ENCODE data around the gene TIGD4. TPM values are rescaled to one million over a fixed set of nuclear protein-coding genes. Genes with fewer than 3 reads are reported as not detected.

Gene TIGD4
- polyA plus RNA-seq (2013, experiment 1 of 2), result 0.92 TPM
- 1.4 TPM for polyA plus RNA-seq (2013, experiment 2 of 2)

DNA sequence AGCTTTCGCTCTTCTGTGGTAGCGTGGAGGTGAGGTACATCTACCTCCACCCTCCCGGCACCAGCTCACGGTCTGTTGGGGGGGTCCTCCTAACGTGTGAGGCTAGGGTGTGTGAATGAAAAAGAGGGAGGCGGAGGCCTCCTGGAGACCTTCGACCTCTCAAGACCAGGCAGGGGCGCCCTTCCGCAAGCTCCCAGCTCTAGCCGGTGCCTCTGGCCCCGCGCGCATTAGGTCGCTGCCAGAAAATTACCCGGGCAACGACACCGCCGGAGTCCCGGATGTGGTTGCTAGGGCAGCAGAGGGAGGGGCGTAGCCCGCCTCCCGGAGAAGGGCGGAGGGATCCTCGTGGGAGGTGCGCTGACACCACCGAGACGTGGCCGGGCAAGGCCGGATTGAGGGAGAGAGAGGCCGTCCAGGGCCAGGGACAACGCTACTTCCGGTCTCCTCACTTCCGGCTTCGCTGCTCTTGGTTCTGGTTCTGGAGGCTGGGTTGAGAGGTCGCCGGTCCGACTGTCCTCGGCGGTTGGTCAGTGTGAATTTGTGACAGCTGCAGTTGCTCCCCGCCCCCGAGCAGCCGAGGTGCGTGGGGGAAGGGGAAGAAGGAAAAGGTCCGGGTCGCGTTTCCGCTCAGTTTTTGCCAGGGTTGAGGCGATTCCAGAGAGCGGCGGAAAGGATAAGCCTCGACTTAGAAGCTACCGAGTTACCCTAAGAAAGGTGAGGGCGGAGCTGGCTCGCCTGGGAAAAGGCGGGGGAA, at the start of gene TIGD4, which contains the start of gene ARFIP1:
TIGD4 (minus strand) TSS at position 218 of the 754 bp plus-strand sequence. CDS start 8,726 bp downstream, outside the sequence.
ARFIP1 (plus strand) TSS at position 442 of the 754 bp plus-strand sequence. CDS start 49,680 bp downstream, outside the sequence.
- Histone ChIP-seq H3K9me3 (ENCODE audit: control insufficient read depth, low read length) (no peaks in the 10 kb centered on the region), H3K27ac (ENCODE audit: low read depth, low read length, severe bottlenecking) (peak within 1 kb of the TSS; percentile 96), H3K4me3 (ENCODE audit: extremely low read depth, insufficient read depth, low read length, poor library complexity, severe bottlenecking) (peak within 1 kb of the TSS; percentile 73), H3K36me3 (ENCODE audit: control insufficient read depth, insufficient read depth, low read length) (peaks cover 4% of the 10 kb centered on the region), H3K4me1 (ENCODE audit: control insufficient read depth, insufficient read depth, low read length, poor library complexity, severe bottlenecking) (peaks cover 3% of the 10 kb centered on the region)
- WGBS, 2 experiments (ENCODE audit: insufficient coverage in 2 of 2), result 0% methylated on average over 39 to 43 of the region's 55 CpGs

DNA sequence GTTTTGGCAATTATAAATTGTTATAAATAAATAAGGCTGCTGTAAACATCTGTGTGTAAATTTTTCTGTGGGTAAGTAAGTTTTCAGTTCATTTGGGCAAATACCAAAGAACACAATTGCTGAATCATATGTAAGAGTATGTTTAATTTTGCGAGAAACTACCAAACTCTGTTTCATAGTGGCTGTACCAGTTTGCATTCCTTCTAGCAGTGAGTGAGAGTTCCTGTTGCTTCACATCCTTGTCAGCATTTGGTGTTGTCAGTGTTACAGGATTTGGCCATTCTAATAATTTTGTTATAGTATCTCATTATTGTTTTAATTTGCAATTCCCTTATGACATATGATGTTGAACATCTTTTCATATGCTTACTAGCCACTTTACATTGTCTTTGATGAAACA, 48.6 kb upstream of the TIGD4 start:
- WGBS, 2 experiments (ENCODE audit: insufficient coverage in 2 of 2), result no CpG with 5 or more reads among the region's 1 CpG
- no peak overlapping the region for H3K4me3 ChIP-seq (ENCODE audit: extremely low read depth, insufficient read depth, low read length, poor library complexity, severe bottlenecking)
- H3K9me3 ChIP-seq (ENCODE audit: control insufficient read depth, low read length), result no peaks in the 10 kb centered on the region
- H3K36me3 ChIP-seq (ENCODE audit: control insufficient read depth, insufficient read depth, low read length), result peaks cover 7% of the 10 kb centered on the region
- H3K4me1 ChIP-seq (ENCODE audit: control insufficient read depth, insufficient read depth, low read length, poor library complexity, severe bottlenecking), result no peaks in the 10 kb centered on the region
- H3K27ac ChIP-seq (ENCODE audit: low read depth, low read length, severe bottlenecking), result no peak overlapping the region

DNA sequence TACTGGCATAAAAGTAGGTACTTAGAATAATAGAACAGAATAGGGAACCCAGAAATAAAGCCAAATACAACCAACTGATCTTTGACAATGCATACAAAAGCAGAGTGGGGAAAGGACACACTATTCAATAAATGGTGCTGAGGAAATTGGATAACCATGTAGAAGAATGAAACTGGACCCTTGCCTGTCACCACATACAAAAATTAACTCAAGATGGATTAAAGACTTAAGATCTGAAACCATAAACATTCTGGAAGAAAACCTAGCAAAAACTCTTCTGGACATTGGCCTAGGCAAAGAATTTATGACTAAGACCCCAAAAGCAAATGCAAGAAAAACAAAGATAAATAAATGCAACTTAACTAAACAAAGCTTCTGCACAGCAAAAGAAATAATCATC, 45.8 kb upstream of the TIGD4 start:
- Histone ChIP-seq H3K27ac (ENCODE audit: low read depth, low read length, severe bottlenecking) (no peak overlapping the region), H3K9me3 (ENCODE audit: control insufficient read depth, low read length) (no peaks in the 10 kb centered on the region)

DNA sequence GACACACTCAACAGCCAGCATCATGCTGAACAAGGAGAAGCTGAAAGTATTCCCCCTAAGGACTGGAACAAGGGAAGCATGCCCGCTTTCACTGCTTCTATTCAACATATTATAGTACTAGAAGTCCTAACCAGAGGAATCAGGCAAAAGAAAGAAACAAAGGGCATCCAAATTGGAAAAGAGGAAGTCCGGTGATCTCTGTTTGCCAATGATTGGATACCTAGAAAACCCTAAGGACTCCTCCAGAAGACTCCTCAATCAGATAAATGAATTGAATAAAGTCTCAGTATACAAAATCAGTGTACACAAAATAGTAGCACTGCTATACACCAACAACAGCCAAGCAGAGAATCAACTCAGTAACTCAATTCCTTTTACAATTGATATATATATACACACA, 45.0 kb upstream of the TIGD4 start:
- WGBS, 2 experiments (ENCODE audit: insufficient coverage in 2 of 2), result no CpG with 5 or more reads among the region's 2 CpGs
- peaks cover 2% of the 10 kb centered on the region for H3K36me3 ChIP-seq (ENCODE audit: control insufficient read depth, insufficient read depth, low read length)
- H3K9me3 ChIP-seq (ENCODE audit: control insufficient read depth, low read length), result no peaks in the 10 kb centered on the region
- no peak overlapping the region for H3K27ac ChIP-seq (ENCODE audit: low read depth, low read length, severe bottlenecking)
- no peak overlapping the region for H3K4me3 ChIP-seq (ENCODE audit: extremely low read depth, insufficient read depth, low read length, poor library complexity, severe bottlenecking)
- no peaks in the 10 kb centered on the region for H3K4me1 ChIP-seq (ENCODE audit: control insufficient read depth, insufficient read depth, low read length, poor library complexity, severe bottlenecking)

More for the DNA sequence above, 45.8 kb upstream of the TIGD4 start:
- Histone ChIP-seq H3K4me3 (ENCODE audit: extremely low read depth, insufficient read depth, low read length, poor library complexity, severe bottlenecking) (no peak overlapping the region), H3K36me3 (ENCODE audit: control insufficient read depth, insufficient read depth, low read length) (no peaks in the 10 kb centered on the region), H3K4me1 (ENCODE audit: control insufficient read depth, insufficient read depth, low read length, poor library complexity, severe bottlenecking) (no peaks in the 10 kb centered on the region)

DNA sequence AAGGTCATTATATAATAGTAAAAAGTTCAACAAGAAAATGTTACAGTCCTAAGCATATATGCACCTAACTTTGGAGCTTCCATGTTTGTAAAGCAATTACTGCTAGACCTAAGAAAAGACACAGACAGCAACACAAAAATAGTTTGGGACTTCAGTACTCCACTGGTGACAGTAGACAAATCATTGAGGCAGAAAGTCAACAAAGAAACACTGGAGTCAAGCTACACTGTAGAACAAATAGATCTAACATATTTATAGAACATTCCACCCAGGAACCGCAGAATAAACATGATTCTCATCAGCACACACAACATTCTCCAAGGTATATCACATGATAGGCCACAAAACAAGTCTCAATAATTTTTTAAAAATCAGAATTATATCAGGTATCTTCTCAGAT, 42.8 kb upstream of the TIGD4 start:
- 83 to 100% methylated on average over 1 of the region's 1 CpG for WGBS, 2 experiments (ENCODE audit: insufficient coverage in 2 of 2)
- Histone ChIP-seq H3K9me3 (ENCODE audit: control insufficient read depth, low read length) (no peaks in the 10 kb centered on the region), H3K4me1 (ENCODE audit: control insufficient read depth, insufficient read depth, low read length, poor library complexity, severe bottlenecking) (no peaks in the 10 kb centered on the region), H3K27ac (ENCODE audit: low read depth, low read length, severe bottlenecking) (no peak overlapping the region), H3K36me3 (ENCODE audit: control insufficient read depth, insufficient read depth, low read length) (peaks cover 18% of the 10 kb centered on the region), H3K4me3 (ENCODE audit: extremely low read depth, insufficient read depth, low read length, poor library complexity, severe bottlenecking) (no peak overlapping the region)

DNA sequence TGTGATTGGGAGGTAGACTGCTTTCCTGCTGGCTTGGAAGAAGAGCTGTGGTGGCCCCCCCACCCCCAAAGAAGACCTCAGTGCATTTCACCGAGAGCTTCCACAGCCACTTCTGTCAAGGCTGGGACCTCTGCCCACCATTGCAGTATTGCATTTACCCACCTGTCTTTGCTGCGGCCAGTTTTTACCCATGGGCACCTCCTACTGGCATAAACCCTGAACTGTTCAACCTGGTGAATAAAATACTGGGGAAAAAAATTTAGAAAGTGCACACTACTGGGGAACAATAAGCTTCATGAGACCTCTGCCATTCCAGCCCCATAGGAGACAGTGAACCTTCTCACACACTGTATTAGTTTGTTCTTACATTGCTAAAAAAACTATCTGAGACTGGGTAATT, 40.5 kb upstream of the TIGD4 start:
- H3K36me3 ChIP-seq (ENCODE audit: control insufficient read depth, insufficient read depth, low read length), result peaks cover 23% of the 10 kb centered on the region
- no peaks in the 10 kb centered on the region for H3K4me1 ChIP-seq (ENCODE audit: control insufficient read depth, insufficient read depth, low read length, poor library complexity, severe bottlenecking)
- no peak overlapping the region for H3K27ac ChIP-seq (ENCODE audit: low read depth, low read length, severe bottlenecking)
- no peak overlapping the region for H3K4me3 ChIP-seq (ENCODE audit: extremely low read depth, insufficient read depth, low read length, poor library complexity, severe bottlenecking)
- WGBS, 2 experiments (ENCODE audit: insufficient coverage in 2 of 2), result 67% methylated on average over 1 of the region's 2 CpGs; no CpG with 5 or more reads in 1 of the 2 experiments
- no peaks in the 10 kb centered on the region for H3K9me3 ChIP-seq (ENCODE audit: control insufficient read depth, low read length)

DNA sequence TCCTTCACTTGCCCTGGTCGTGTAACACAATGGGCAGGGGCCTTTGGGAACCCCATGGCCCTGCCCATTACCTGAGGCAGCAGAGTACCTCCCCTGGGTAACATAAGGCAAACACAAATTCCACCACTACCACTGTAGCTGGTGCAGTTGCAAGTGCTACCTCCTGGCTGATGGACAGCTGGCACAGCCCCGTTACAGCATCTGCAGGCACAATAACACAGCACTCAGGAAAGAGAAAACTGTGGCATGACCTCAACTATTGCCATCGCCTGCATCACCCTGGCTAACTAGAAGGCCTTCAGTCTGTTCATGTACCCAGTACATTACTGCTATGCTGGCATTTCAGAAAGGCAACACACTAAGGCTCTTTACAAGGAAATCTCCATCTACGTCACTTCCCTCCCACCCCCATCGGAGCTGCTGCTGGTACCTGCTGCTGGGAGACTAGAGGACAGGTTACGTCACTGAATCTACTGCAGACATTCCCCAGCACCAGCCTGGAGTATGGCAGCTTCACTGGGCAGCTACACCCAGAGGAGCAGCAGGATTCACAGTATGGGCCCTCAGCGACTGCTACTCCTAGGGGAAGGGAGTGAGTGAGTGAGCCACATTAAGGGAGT, 39.6 kb upstream of the TIGD4 start:
- Histone ChIP-seq H3K36me3 (ENCODE audit: control insufficient read depth, insufficient read depth, low read length) (peaks cover 23% of the 10 kb centered on the region), H3K27ac (ENCODE audit: low read depth, low read length, severe bottlenecking) (no peak overlapping the region), H3K4me3 (ENCODE audit: extremely low read depth, insufficient read depth, low read length, poor library complexity, severe bottlenecking) (no peak overlapping the region), H3K4me1 (ENCODE audit: control insufficient read depth, insufficient read depth, low read length, poor library complexity, severe bottlenecking) (no peaks in the 10 kb centered on the region), H3K9me3 (ENCODE audit: control insufficient read depth, low read length) (no peaks in the 10 kb centered on the region)
- 81 to 92% methylated on average over 6 of the region's 7 CpGs for WGBS, 2 experiments (ENCODE audit: insufficient coverage in 2 of 2)

DNA sequence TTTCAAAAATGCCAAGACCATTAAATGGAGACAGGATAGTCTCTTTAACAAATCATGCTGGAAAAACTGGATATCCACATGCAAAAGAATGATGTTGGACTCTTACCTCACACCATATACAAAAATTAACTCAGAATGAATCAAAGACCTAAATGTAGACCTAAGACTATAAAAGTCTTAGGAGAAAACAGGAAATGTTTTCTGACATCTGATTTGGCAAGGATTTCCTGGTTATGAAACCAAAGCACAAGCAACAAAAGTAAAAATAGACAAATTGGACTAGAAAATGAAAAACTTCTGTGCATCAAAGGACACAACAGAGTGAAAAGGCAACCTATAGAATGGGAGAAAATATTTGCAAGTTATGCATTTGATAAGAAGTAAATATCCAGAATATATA, 37.8 kb upstream of the TIGD4 start:
- H3K4me3 ChIP-seq (ENCODE audit: extremely low read depth, insufficient read depth, low read length, poor library complexity, severe bottlenecking), result no peak overlapping the region
- no peak overlapping the region for H3K27ac ChIP-seq (ENCODE audit: low read depth, low read length, severe bottlenecking)
- H3K9me3 ChIP-seq (ENCODE audit: control insufficient read depth, low read length), result no peaks in the 10 kb centered on the region
- H3K36me3 ChIP-seq (ENCODE audit: control insufficient read depth, insufficient read depth, low read length), result peaks cover 29% of the 10 kb centered on the region
- no peaks in the 10 kb centered on the region for H3K4me1 ChIP-seq (ENCODE audit: control insufficient read depth, insufficient read depth, low read length, poor library complexity, severe bottlenecking)

DNA sequence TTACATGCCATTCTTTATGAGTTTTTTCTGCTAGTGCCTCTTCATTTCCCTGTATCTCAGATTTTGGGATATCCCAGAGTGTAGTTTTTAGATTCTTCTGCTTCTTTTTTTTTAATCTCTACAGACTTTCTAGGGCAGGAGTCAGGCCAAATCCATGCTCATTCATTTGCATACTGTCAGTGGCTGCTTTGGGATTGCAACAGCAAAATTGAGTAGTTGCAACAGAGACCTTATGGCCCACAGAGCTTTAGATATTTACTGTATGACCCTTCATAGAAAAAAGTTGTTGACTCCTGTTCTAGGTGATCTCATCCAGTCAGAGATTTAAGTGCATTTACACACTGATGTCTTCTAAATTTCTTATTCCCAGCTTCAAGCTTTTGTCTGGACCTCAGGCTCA, 35.5 kb upstream of the TIGD4 start:
- Histone ChIP-seq H3K27ac (ENCODE audit: low read depth, low read length, severe bottlenecking) (no peak overlapping the region), H3K36me3 (ENCODE audit: control insufficient read depth, insufficient read depth, low read length) (peaks cover 37% of the 10 kb centered on the region), H3K4me1 (ENCODE audit: control insufficient read depth, insufficient read depth, low read length, poor library complexity, severe bottlenecking) (no peaks in the 10 kb centered on the region), H3K9me3 (ENCODE audit: control insufficient read depth, low read length) (no peaks in the 10 kb centered on the region), H3K4me3 (ENCODE audit: extremely low read depth, insufficient read depth, low read length, poor library complexity, severe bottlenecking) (no peak overlapping the region)

DNA sequence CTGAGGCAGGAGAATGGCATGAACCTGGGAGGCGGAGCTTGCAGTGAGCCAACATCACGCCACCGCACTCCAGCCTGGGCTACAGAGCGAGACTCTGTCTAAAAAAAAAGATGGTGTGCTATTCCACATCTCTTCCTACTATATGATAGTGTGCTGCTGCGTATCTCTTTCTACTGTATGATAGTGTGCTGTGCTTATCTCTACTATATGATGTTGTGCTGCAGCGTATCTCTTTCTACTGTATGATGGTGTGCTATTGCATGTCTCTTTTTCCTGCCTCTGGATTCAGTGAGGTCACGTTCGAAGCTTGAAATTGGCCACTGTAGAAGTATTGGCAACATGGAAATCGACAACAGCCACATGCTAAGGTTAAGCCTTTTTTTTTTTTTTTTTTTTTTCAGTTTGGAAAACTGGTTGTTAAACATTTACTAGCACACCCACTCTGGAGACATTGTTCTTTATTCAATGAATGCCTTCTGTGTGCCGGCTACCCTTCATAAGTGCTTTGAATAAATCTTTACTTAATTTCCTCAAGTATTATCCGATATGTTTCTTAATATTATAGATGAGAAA, 31.3 kb upstream of the TIGD4 start:
- H3K4me1 ChIP-seq (ENCODE audit: control insufficient read depth, insufficient read depth, low read length, poor library complexity, severe bottlenecking), result no peaks in the 10 kb centered on the region
- no peak overlapping the region for H3K27ac ChIP-seq (ENCODE audit: low read depth, low read length, severe bottlenecking)
- peaks cover 4% of the 10 kb centered on the region for H3K9me3 ChIP-seq (ENCODE audit: control insufficient read depth, low read length)
- H3K4me3 ChIP-seq (ENCODE audit: extremely low read depth, insufficient read depth, low read length, poor library complexity, severe bottlenecking), result no peak overlapping the region
- 83 to 93% methylated on average over 1 to 3 of the region's 11 CpGs for WGBS, 2 experiments (ENCODE audit: insufficient coverage in 2 of 2)
- H3K36me3 ChIP-seq (ENCODE audit: control insufficient read depth, insufficient read depth, low read length), result peaks cover 25% of the 10 kb centered on the region

DNA sequence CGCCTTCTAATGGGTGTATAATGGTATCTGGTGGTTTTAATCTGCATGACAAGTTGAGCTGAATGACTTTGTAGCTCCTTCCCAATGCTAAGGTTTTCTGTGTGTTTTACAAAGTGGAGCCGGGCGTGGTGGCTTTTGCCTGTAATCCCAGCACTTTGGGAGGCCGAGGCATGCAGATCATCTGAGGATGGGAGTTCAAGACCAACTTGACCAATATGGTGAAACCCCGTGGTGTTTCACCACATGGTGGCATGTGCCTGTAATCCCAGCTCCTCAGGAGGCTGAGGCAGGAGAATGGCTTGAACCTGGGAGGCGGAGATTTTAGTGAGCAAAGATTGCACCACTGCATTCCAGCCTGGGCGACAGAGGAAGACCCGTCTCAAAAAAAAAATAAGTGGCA, 29.1 kb upstream of the TIGD4 start:
- Histone ChIP-seq H3K4me1 (ENCODE audit: control insufficient read depth, insufficient read depth, low read length, poor library complexity, severe bottlenecking) (no peaks in the 10 kb centered on the region), H3K27ac (ENCODE audit: low read depth, low read length, severe bottlenecking) (no peak overlapping the region), H3K36me3 (ENCODE audit: control insufficient read depth, insufficient read depth, low read length) (peaks cover 25% of the 10 kb centered on the region), H3K4me3 (ENCODE audit: extremely low read depth, insufficient read depth, low read length, poor library complexity, severe bottlenecking) (no peak overlapping the region), H3K9me3 (ENCODE audit: control insufficient read depth, low read length) (peaks cover 4% of the 10 kb centered on the region)
- 77 to 86% methylated on average over 6 to 7 of the region's 8 CpGs for WGBS, 2 experiments (ENCODE audit: insufficient coverage in 2 of 2)

Data from mesodermal cell (in vitro differentiated cells).